Nephron progenitor cell (in vitro differentiated cells): ENCODE results near the gene PDF.
A peak's percentile ranks its signal among the peaks of the same experiment; 100 is the strongest.

Source experiments
- DNase-seq: peaks from one replicate; pipeline ENCODE4 v3.0.0; 2021
- H3K27ac Mint-ChIP-seq: 2 replicates; pipeline ENCODE4 v1.8.0; 2021; ENCODE audit warnings: mild to moderate bottlenecking, moderate library complexity, mixed read lengths
- H3K27me3 Mint-ChIP-seq: 2 replicates; pipeline ENCODE4 v1.8.0; 2021; ENCODE audit warnings: mild to moderate bottlenecking, low read depth, mixed read lengths; ENCODE audit not compliant: poor library complexity
- H3K36me3 Mint-ChIP-seq: 2 replicates; pipeline ENCODE4 v1.8.0; 2021; ENCODE audit warnings: low read depth, mixed read lengths
- H3K4me1 Mint-ChIP-seq: 2 replicates; pipeline ENCODE4 v1.8.0; 2021; ENCODE audit warnings: mixed read lengths
- H3K4me3 Mint-ChIP-seq: 2 replicates; pipeline ENCODE4 v1.8.0; 2021; ENCODE audit warnings: mild to moderate bottlenecking, moderate library complexity, mixed read lengths
- H3K9me3 Mint-ChIP-seq: 2 replicates; pipeline ENCODE4 v1.8.0; 2021; ENCODE audit warnings: mild to moderate bottlenecking, moderate library complexity, mixed read lengths
- CTCF ChIP-seq: fragments of 200-600 bp; sonication (generic); IDR thresholded peaks from 2 replicates; pipeline ENCODE4 v1.5.0; 2021; ENCODE audit warnings: antibody characterized with exemption

The PDF gene

GRCh38 chr16:69313469-69313868, 16.9 kb downstream of the PDF start:
- no peak for TF ChIP-seq CTCF
- Mint-ChIP-seq H3K9me3 (no peaks in the 10 kb centered on the region), H3K4me3 (peak overlapping the region; percentile 76)

GRCh38 chr16:69311533-69312387, 18.6 kb downstream of the PDF start:
- H3K27me3 Mint-ChIP-seq, result no peaks in the 10 kb centered on the region
- peaks cover 22% of the 10 kb centered on the region for H3K4me1 Mint-ChIP-seq
- no peaks in the 10 kb centered on the region for H3K9me3 Mint-ChIP-seq
- H3K27ac Mint-ChIP-seq, result peak overlapping the region; percentile 94
- no peak for TF ChIP-seq CTCF
- no peak for DNase-seq
- H3K36me3 Mint-ChIP-seq, result peaks cover 34% of the 10 kb centered on the region
- peak overlapping the region; percentile 98 for H3K4me3 Mint-ChIP-seq

More at GRCh38 chr16:69313469-69313868, 16.9 kb downstream of the PDF start:
- no peaks in the 10 kb centered on the region for H3K27me3 Mint-ChIP-seq
- peaks cover 22% of the 10 kb centered on the region for H3K4me1 Mint-ChIP-seq
- H3K27ac Mint-ChIP-seq, result no peak overlapping the region
- no peak for DNase-seq
- H3K36me3 Mint-ChIP-seq, result peaks cover 34% of the 10 kb centered on the region

GRCh38 chr16:69310653-69311532, 19.5 kb downstream of the PDF start, which contains the start of gene VPS4A:
TSS of gene VPS4A (plus strand) at chr16:69311350. CDS start at chr16:69311512, 162 bp downstream.
- peak; percentile 68 for TF ChIP-seq CTCF
- Mint-ChIP-seq H3K27ac (peak within 1 kb of the TSS; percentile 94), H3K4me1 (peaks cover 22% of the 10 kb centered on the region)

GRCh38 chr16:69309316-69309715, 21.1 kb downstream of the PDF start:
- Mint-ChIP-seq H3K4me3 (no peak overlapping the region), H3K9me3 (no peaks in the 10 kb centered on the region), H3K27ac (no peak overlapping the region), H3K4me1 (peaks cover 22% of the 10 kb centered on the region), H3K36me3 (peaks cover 20% of the 10 kb centered on the region), H3K27me3 (peaks cover 2% of the 10 kb centered on the region)
- no peak for DNase-seq
- TF ChIP-seq CTCF, result no peak

More at GRCh38 chr16:69310653-69311532, 19.5 kb downstream of the PDF start, which contains the start of gene VPS4A:
- H3K36me3 Mint-ChIP-seq, result peaks cover 26% of the 10 kb centered on the region
- DNase-seq, result peak; percentile 99
- H3K4me3 Mint-ChIP-seq, result peak within 1 kb of the TSS; percentile 98
- no peaks in the 10 kb centered on the region for H3K9me3 Mint-ChIP-seq
- H3K27me3 Mint-ChIP-seq, result peaks cover 2% of the 10 kb centered on the region

GRCh38 chr16:69307856-69308255, 22.5 kb downstream of the PDF start:
- Mint-ChIP-seq H3K9me3 (no peaks in the 10 kb centered on the region), H3K4me1 (peaks cover 13% of the 10 kb centered on the region), H3K27me3 (peaks cover 2% of the 10 kb centered on the region), H3K36me3 (peaks cover 10% of the 10 kb centered on the region), H3K27ac (no peak overlapping the region), H3K4me3 (no peak overlapping the region)
- no peak for DNase-seq
- TF ChIP-seq CTCF, result no peak
